GM18508 (cell line): ENCODE measurements around the gene PPP1R13L.
"Not testable (repeated sequence)": the region's sequence is repeated elsewhere in the genome, so short reads cannot be mapped to it uniquely, and the experiment has no call there.

Experiments used
- ATAC-seq: cut with Tn5 transposase; IDR thresholded peaks from one replicate; pipeline ENCODE4 v1.9.1; 2021; ENCODE audit warnings: moderate number of reproducible peaks; ENCODE audit not compliant: insufficient read depth, unreplicated experiment

The PPP1R13L gene

DNA sequence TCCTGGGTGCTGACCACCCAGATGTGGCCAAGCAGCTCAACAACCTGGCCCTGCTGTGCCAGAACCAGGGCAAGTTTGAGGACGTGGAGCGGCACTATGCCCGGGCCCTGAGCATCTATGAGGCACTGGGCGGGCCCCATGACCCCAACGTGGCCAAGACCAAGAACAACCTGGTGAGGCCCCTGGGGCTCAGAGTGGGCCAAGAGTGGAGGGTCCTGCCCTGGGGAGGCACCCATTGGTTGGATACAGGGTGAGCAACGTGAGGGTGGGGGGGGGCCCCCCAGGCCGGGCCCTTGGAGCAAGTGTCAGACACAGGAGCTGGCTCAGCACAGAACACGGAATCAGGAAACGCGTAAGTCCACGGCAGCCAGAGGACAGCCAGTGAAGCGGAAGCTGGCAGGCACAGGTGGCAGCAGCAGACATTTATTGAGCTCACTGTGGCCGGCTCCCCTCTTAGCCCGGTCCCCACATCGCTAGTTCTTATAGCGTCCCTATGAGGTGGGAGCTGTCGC is 55.4 kb downstream of the PPP1R13L start:
- no peak for ATAC-seq

DNA sequence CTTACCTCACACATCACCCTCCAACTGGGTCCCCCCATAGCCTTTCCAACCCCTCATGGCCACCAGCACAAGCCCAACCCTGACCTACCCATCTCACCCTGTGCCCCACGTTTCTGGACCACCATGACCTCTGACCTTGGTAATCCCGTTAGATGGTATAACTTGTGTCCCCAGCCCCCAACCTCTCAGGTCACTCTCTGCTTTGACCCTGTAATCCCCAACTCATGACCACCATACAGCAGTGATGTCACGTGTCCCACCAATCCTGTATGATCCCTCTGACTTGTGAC is 55.8 kb downstream of the PPP1R13L start:
- ATAC-seq: no peak

GRCh38 chr19:45348367-45349125 is 56.3 kb downstream of the PPP1R13L start:
- no peak for ATAC-seq

- ATAC-seq: no peak
These were observed 57.1 kb downstream of the PPP1R13L start for GRCh38 chr19:45347570-45348366.

- no peak for ATAC-seq
These were observed 58.4 kb downstream of the PPP1R13L start for GRCh38 chr19:45346449-45346848.

- ATAC-seq: no peak
These were observed 59.4 kb downstream of the PPP1R13L start for GRCh38 chr19:45345506-45345860.

DNA sequence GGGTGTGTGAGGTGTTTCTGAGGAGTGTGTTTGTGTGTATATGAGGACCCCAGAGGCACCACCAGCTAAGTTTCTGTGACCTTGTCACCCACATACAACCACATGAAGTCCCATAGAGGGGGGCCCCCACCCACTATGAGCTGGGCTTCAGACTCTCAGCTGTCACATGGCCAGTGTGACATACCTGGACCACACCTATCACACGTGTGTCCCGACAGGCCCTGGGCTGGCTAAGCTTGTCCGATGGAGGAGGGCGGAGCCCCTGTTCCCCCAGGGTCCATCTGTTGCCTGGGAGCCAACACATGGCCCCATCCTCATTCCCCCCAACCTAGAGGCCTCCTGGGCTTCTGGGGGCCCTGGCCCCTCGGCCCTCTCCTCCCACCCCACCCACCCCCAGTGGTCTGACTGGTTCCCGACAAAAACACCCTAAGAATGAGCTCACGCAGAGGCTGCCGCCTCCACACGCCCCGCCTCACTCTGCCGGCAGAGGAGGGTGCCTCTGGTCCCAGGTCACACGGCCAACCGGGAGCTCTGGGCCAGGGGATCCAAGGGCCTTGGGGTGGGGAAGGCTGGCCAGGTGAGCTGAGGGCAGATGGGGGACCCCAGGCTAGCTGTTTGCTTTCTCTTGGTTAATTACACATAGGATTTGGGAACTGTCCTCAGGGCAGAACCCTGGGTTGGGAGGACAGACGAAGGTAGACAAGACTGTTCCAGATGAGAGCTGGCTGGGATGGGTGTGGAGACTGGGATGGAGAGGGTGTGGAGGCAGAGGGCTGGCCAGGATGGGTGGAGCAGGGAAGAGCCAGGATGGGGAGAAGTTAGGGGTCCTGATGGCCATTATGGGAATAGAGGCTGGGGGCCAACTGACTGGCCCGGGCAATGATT is 60.0 kb downstream of the PPP1R13L start:
- ATAC-seq: no peak

DNA sequence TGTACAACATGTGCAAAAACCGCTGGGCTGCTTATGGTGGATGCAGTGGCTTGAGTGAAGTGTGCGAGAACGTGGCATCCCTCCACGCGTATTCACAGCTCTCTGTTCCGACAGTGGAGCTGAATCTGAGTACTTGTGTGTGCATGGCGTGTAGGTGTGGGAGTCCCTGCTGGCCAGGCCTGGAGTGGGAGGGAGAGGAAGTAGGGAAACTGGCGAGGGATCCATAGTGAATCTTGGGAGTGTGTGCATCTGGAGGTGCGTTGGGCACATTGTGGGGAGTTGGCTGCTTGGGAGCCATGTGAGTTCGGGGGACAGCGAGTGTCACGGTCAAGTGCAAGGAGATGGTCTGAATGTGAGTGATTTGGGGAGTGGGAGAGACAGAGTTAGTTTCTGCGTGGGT is 62.0 kb downstream of the PPP1R13L start:
- ATAC-seq: no peak

DNA sequence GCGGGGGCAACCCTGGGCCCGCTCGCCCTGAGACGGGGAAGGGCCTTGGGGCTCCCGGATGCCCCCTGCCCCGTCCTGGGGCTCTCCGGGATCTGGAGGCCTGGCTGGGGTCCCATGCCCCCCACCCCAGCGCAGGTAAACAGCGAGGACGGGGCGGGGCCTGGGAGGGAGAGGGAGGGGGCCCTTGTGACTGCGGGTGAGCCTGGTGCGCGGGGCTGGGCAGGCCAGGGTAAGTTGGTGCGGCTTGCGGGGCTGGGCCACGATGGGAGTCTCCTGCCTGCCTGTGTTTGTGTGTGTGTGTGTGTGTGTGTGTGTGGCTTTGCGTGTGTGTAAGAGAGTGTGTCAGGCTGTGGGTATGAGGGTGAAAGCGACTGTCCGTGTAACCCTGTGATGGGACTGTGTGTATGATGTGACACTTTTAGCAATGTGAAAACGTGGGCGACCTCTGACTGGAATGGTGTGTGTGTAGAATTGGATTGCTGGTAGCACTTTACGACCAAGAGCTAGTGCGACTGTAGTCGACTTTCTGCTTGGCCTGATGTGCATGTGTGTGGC is 63.9 kb downstream of the PPP1R13L start:
- no peak for ATAC-seq

DNA sequence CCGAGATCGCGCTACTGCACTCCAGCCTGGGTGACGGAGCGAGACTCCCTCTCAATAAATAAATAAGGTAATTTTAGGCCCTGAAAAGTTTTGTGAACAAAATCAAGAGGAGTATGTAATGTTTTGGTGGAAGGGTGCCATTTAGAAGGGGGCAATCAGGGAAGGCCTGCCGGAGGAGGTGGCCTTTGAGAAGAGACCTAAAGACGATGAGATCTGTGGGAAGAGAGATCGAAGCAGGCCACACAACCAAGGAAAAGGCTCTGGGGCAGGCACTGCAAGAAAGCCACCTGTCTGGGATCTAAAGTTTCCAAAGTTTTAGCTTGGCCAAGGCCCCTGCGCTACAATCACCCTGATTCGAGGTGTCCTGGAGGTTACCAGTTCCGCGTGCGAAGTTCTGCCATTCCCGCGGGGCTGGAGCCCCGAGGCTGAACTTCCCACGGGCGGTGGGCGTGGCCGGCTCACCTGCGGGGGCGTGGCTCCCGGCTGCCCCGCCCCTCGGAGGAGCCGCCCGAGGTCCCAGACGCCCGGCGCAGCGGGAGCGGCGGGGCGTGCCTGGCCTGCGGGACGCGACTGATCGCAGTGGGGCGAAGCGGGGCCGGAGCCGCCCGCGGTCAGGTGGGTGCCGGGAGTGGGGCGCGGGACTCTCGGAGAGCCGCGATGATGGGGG is 64.5 kb downstream of the PPP1R13L start, which contains the start of gene KLC3:
KLC3 (plus strand) TSS at position 519 of the 667 bp plus-strand sequence. CDS start 4,792 bp downstream, outside the sequence.
- no peak for ATAC-seq

- ATAC-seq: no peak
These were observed 65.2 kb downstream of the PPP1R13L start for GRCh38 chr19:45339629-45340028.

GRCh38 chr19:45336696-45337251 is 68.1 kb downstream of the PPP1R13L start:
- ATAC-seq: no peak

GRCh38 chr19:45334881-45335280 is 70.0 kb downstream of the PPP1R13L start:
- ATAC-seq: not testable (repeated sequence)

GRCh38 chr19:45333609-45334303 is 71.1 kb downstream of the PPP1R13L start:
- ATAC-seq: no peak

GRCh38 chr19:45331411-45331810 is 73.5 kb downstream of the PPP1R13L start:
- no peak for ATAC-seq
